C4-2B (cell line): ENCODE results near the gene ARNT2.

Experiments
- CTCF ChIP-seq: fragments of 450-650 bp; conservative IDR thresholded peaks from 2 replicates; pipeline ENCODE4 v1.5.1; 2017; ENCODE audit warnings: mild to moderate bottlenecking
- ZFX ChIP-seq: fragments of 450-650 bp; IDR thresholded peaks from 2 replicates; pipeline ENCODE4 v1.6.1; 2017

GRCh38 chr15:80563372-80563997, 159.3 kb downstream of the ARNT2 start:
- TF ChIP-seq CTCF (no peak), ZFX (no peak)
